Panc1 (cell line): Measurements from ENCODE around the gene RHBDF1.

Experiments used
- CTCF ChIP-seq: fragments of 450-650 bp; IDR thresholded peaks from 2 replicates; pipeline ENCODE4 v1.5.1; 2017; ENCODE audit warnings: mild to moderate bottlenecking
- POLR2AphosphoS5 ChIP-seq: IDR thresholded peaks from 2 replicates; pipeline ENCODE4 v1.6.1; 2012; ENCODE audit warnings: mild to moderate bottlenecking, low read depth, low read length, moderate library complexity
- REST ChIP-seq, 2 experiments: IDR thresholded peaks; 2 replicates each; pipeline ENCODE4 v1.6.1; 2011 to 2012; ENCODE audit warnings: low read depth in 2 of 2, control low read depth in 1 of 2, low read length in 1 of 2, mild to moderate bottlenecking in 1 of 2, moderate library complexity in 1 of 2; ENCODE audit not compliant: insufficient read depth in 1 of 2
- TCF7L2 ChIP-seq: IDR thresholded peaks from 2 replicates; pipeline ENCODE4 v1.6.1; 2011; ENCODE audit warnings: mild to moderate bottlenecking, low read depth, low read length, inconsistent platforms

- TF ChIP-seq CTCF (no peak), TCF7L2 (no peak), POLR2AphosphoS5 (no peak), REST (IDR thresholded peaks at IDR 0.05; ENCODE audit: insufficient read depth in 1 of 2, low read depth in 2 of 2, low read length in 1 of 2) (no peak)
These were observed 28.6 kb upstream of the RHBDF1 start for GRCh38 chr16:100989-101388.
